ENCODE data around the gene CHST12. TPM values are rescaled to one million over a fixed set of nuclear protein-coding genes. Genes with fewer than 3 reads are reported as not detected.

CHST12 gene
- total RNA-seq, 1 donor from 2014 or later = 15.3 TPM

- no peak for TF ChIP-seq CTCF (IDR thresholded peaks at IDR 0.05; ENCODE audit: borderline replicate concordance)
- Histone ChIP-seq H3K27ac (replicated peaks) (peak overlapping the region; percentile 83), H3K27me3 (ENCODE audit: low read depth) (no peaks in the 10 kb centered on the region), H3K4me3 (peak overlapping the region; percentile 20), H3K4me1 (peaks cover 71% of the 10 kb centered on the region), H3K9me3 (replicated peaks) (no peaks in the 10 kb centered on the region), H3K36me3 (no peaks in the 10 kb centered on the region)
- DNase-seq = no peak
- intact Hi-C loops (cut with micrococcal nuclease) = no loop called here
Observed at GRCh38 chr7:2409745-2410414, 6.5 kb downstream of the CHST12 start.

GRCh38 chr7:2411049-2411448 is 7.6 kb downstream of the CHST12 start:
- no peak for TF ChIP-seq CTCF (IDR thresholded peaks at IDR 0.05; ENCODE audit: borderline replicate concordance)
- intact Hi-C loops (cut with micrococcal nuclease) = no loop called here
- H3K27ac ChIP-seq (replicated peaks) = peak overlapping the region; percentile 83
- H3K9me3 ChIP-seq (replicated peaks) = no peaks in the 10 kb centered on the region
- no peak for DNase-seq
- no peak overlapping the region for H3K4me3 ChIP-seq
- H3K36me3 ChIP-seq = peaks cover 3% of the 10 kb centered on the region
- H3K4me1 ChIP-seq = peaks cover 62% of the 10 kb centered on the region
- H3K27me3 ChIP-seq (ENCODE audit: low read depth) = no peaks in the 10 kb centered on the region

- no peak for TF ChIP-seq CTCF (IDR thresholded peaks at IDR 0.05; ENCODE audit: borderline replicate concordance)
- intact Hi-C loops (cut with micrococcal nuclease) = no loop called here
- H3K27ac ChIP-seq (replicated peaks) = peak overlapping the region; percentile 83
- H3K27me3 ChIP-seq (ENCODE audit: low read depth) = no peaks in the 10 kb centered on the region
- H3K36me3 ChIP-seq = peaks cover 4% of the 10 kb centered on the region
- H3K4me3 ChIP-seq = no peak overlapping the region
- no peaks in the 10 kb centered on the region for H3K9me3 ChIP-seq (replicated peaks)
- no peak for DNase-seq
- peaks cover 68% of the 10 kb centered on the region for H3K4me1 ChIP-seq
Observed at GRCh38 chr7:2411815-2412586, 8.6 kb downstream of the CHST12 start.

GRCh38 chr7:2412587-2413201 is 9.3 kb downstream of the CHST12 start:
- no peak for TF ChIP-seq CTCF (IDR thresholded peaks at IDR 0.05; ENCODE audit: borderline replicate concordance)
- intact Hi-C loops (cut with micrococcal nuclease) = no loop called here
- Histone ChIP-seq H3K27ac (replicated peaks) (peak overlapping the region; percentile 83), H3K4me1 (peaks cover 64% of the 10 kb centered on the region), H3K27me3 (ENCODE audit: low read depth) (no peaks in the 10 kb centered on the region), H3K4me3 (no peak overlapping the region), H3K36me3 (peaks cover 4% of the 10 kb centered on the region), H3K9me3 (replicated peaks) (no peaks in the 10 kb centered on the region)
- DNase-seq = no peak

- TF ChIP-seq CTCF (IDR thresholded peaks at IDR 0.05; ENCODE audit: borderline replicate concordance) = no peak
- no peak for DNase-seq
- Histone ChIP-seq H3K4me1 (peaks cover 49% of the 10 kb centered on the region), H3K4me3 (no peak overlapping the region), H3K27me3 (ENCODE audit: low read depth) (no peaks in the 10 kb centered on the region), H3K27ac (replicated peaks) (no peak overlapping the region), H3K36me3 (peaks cover 10% of the 10 kb centered on the region), H3K9me3 (replicated peaks) (no peaks in the 10 kb centered on the region)
- intact Hi-C loops (cut with micrococcal nuclease) = no loop called here
Observed at GRCh38 chr7:2416063-2416462, 12.7 kb downstream of the CHST12 start.

All from left ventricle myocardium inferior (tissue), 1 donor.